ENCODE measurements around the gene KSR1.

The KSR1 gene

DNA sequence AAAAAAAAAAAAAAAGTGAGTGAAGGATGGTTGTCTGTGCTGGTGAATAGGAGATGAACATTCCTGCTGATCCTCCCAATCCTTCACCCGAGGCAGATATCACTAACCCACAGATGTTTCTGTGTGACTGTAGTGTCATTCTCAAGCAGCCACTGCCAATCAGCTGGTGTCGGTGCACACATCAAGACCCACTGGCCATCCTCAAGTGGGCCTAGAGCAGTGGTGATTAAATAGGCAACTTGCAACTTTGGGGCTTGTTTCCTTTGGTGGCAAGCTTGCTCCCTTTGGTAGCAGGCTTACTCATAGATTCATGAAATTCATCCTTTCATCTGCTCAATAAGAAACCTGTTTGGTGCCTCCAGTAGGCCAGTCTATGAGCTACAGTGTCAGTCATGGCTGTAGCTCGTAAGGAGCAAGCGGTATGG lies 123.7 kb downstream of the KSR1 start:
- peak overlapping the region in 1 of 2 donors; percentile 12 for H3K27ac ChIP-seq
- no peak overlapping the region for H3K4me3 ChIP-seq
- no peak for DNase-seq (ENCODE audit: low spot score)
- TF ChIP-seq, protein P1, sequence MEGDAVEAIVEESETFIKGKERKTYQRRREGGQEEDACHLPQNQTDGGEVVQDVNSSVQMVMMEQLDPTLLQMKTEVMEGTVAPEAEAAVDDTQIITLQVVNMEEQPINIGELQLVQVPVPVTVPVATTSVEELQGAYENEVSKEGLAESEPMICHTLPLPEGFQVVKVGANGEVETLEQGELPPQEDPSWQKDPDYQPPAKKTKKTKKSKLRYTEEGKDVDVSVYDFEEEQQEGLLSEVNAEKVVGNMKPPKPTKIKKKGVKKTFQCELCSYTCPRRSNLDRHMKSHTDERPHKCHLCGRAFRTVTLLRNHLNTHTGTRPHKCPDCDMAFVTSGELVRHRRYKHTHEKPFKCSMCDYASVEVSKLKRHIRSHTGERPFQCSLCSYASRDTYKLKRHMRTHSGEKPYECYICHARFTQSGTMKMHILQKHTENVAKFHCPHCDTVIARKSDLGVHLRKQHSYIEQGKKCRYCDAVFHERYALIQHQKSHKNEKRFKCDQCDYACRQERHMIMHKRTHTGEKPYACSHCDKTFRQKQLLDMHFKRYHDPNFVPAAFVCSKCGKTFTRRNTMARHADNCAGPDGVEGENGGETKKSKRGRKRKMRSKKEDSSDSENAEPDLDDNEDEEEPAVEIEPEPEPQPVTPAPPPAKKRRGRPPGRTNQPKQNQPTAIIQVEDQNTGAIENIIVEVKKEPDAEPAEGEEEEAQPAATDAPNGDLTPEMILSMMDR (IDR thresholded peaks at IDR 0.05): no peak

DNA sequence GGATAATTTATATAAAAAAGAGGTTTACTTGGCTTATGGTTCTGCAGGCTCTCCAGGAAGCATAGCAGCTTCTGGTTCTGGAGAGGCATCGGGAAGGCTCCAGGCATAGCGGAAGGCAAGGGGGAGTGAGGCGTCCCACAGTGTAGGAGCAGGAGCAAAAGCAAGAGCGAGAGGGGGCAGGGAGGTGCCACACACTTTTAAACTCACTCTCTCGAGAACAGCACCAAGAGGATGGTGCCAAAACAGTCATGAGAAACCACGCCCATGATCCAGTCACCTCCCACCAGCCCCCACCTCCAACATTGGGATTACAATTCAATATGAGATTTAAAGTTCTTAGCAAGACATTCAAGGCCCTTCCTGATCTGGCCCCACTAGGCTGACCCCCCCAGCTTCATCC lies 124.8 kb downstream of the KSR1 start:
- Histone ChIP-seq H3K27ac (no peak overlapping the region), H3K4me3 (no peak overlapping the region)
- TF ChIP-seq, protein P1 (IDR thresholded peaks at IDR 0.05): no peak
- no peak for DNase-seq (ENCODE audit: low spot score)

- Histone ChIP-seq H3K27ac (no peak overlapping the region), H3K4me3 (no peak overlapping the region)
- TF ChIP-seq, protein P1 (IDR thresholded peaks at IDR 0.05): no peak
- DNase-seq (ENCODE audit: low spot score): no peak
These were observed 126.4 kb downstream of the KSR1 start for GRCh38 chr17:27582696-27583095.

- TF ChIP-seq, protein P1 (IDR thresholded peaks at IDR 0.05): no peak
- peak overlapping the region; percentile 11 to 72 for H3K27ac ChIP-seq
- DNase-seq (ENCODE audit: low spot score): no peak
- H3K4me3 ChIP-seq: no peak overlapping the region
These were observed 129.0 kb downstream of the KSR1 start for GRCh38 chr17:27585153-27585681.

- no peak overlapping the region for H3K4me3 ChIP-seq
- peak overlapping the region; percentile 11 to 72 for H3K27ac ChIP-seq
These were observed 129.5 kb downstream of the KSR1 start for GRCh38 chr17:27585792-27586191.

GRCh38 chr17:27586203-27586721 lies 130.0 kb downstream of the KSR1 start:
- Histone ChIP-seq H3K27ac (peak overlapping the region; percentile 11 to 72), H3K4me3 (no peak overlapping the region)
- no peak for DNase-seq (ENCODE audit: low spot score)
- TF ChIP-seq, protein P1 (IDR thresholded peaks at IDR 0.05): no peak

More at GRCh38 chr17:27585792-27586191, 129.5 kb downstream of the KSR1 start:
- no peak for DNase-seq (ENCODE audit: low spot score)
- TF ChIP-seq, protein P1 (IDR thresholded peaks at IDR 0.05): no peak

DNA sequence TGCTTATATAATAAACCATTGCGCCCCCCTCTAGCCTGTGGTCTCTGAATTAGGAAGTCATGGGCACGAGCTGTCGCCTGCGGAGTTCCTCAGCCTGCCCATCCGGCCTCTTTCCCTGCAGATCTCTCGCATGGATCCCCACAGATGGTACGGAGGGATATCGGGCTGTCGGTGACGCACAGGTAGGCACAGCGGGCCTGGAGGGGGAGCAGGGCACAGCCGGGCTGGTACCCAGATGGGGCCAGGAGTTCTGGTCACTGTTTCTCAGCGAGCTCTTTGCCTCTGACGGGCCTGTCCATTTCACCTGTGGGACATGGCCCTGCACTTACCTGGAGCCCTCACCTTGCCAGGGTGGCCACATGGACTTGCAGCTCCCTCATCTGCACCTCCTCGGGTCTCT lies 132.1 kb downstream of the KSR1 start:
- no peak overlapping the region for H3K27ac ChIP-seq
- TF ChIP-seq, protein P1 (IDR thresholded peaks at IDR 0.05): no peak
- no peak overlapping the region for H3K4me3 ChIP-seq
- DNase-seq (ENCODE audit: low spot score): no peak
